ENCODE results near the gene DSTN.

DNA sequence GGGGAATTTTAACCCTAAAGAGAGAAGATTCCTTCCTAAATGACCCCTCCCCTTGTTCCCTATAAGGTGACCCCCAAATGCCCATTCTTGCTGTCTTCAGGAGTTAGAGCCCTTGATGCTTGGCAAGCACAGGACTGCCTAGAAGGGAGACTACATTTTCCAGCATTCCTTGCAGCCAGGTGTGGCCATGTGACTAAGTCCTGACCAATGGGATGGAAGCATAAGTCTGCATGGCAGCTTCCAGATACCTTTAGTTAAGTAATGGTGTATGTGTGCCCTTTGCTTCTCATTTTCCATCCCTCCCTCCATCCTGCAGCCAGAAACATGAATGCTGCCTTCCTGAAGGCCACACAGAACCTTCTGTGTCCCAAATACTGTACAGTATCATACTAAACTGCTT lies 44.2 kb upstream of the DSTN start:
- no peak for TF ChIP-seq ZFP30 (CRISPR knock-in tag; IDR thresholded peaks at IDR 0.05)
- no peak for TF ChIP-seq ZNF565 (CRISPR knock-in tag; conservative IDR thresholded peaks at IDR 0.05; ENCODE audit: low read depth)
- no peak for TF ChIP-seq TCF4 (CRISPR knock-in tag; IDR thresholded peaks at IDR 0.05; ENCODE audit: borderline replicate concordance)
- no peak for TF ChIP-seq PATZ1 (CRISPR knock-in tag; IDR thresholded peaks at IDR 0.05; ENCODE audit: borderline replicate concordance)
- TF ChIP-seq TSHZ2 (CRISPR knock-in tag; IDR thresholded peaks at IDR 0.05) = no peak
- TF ChIP-seq GLIS3 (CRISPR knock-in tag; IDR thresholded peaks at IDR 0.05) = no peak
- no peak for TF ChIP-seq ARNTL (CRISPR knock-in tag; IDR thresholded peaks at IDR 0.05; ENCODE audit: borderline replicate concordance, low read depth)
